ENCODE measurements around the gene EML4.

DNA sequence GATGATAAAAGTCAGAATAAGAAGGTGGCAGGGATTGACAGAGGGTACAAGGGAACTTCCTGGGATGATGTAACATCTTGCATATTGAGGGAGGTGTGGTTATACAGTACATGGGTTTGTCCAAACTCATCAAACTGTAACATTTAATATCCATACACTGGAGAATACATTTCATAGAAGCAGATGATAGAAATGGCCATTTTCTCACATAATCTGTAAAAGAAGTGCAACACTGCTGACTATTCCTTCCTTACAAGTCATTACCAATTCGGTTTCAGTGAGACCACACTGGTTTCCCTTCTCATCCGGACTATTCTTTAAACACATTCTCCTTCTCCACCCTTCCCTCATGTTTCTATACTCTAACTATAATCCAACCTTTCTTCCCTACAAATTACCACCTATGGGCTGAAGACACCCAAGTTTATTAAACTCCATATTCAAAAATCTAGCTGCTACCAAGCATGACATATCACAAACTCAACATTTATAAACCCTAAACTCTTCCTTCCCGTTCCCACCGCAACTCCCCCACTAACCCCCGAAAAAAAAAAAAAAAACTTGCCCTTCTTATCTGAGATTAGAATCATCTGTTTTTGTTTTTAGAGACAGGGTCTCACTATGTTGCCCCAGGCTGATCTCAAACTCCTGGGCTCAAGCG lies 190.3 kb downstream of the EML4 start:
- no peak for TF ChIP-seq CTCF (IDR thresholded peaks at IDR 0.05)
- TF ChIP-seq POLR2A (IDR thresholded peaks at IDR 0.05) = no peak
